ENCODE results near the gene MCTP1.
"Not testable (repeated sequence)": the region's sequence is repeated elsewhere in the genome, so short reads cannot be mapped to it uniquely, and the experiment has no call there.

Gene MCTP1

DNA sequence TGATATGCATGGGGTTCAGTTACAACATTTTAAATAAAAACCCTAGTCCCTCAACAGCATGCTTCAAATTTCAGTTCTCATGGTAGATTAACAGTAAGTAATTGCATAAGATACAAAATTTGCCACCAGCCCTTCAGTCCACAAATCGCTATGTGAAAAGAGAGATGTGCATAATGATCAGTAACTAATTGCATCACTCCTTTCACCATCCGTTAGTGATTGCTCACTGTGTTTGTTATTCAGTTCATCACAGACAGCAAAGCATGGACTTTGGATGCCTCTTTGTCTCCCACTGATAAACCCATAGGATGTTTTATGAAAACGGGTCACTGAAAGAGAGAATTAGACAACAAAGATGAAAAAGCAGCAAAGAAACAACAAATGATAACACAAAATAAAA is 103.2 kb downstream of the MCTP1 start:
- no peak for DNase-seq (ENCODE audit: low spot score)

DNA sequence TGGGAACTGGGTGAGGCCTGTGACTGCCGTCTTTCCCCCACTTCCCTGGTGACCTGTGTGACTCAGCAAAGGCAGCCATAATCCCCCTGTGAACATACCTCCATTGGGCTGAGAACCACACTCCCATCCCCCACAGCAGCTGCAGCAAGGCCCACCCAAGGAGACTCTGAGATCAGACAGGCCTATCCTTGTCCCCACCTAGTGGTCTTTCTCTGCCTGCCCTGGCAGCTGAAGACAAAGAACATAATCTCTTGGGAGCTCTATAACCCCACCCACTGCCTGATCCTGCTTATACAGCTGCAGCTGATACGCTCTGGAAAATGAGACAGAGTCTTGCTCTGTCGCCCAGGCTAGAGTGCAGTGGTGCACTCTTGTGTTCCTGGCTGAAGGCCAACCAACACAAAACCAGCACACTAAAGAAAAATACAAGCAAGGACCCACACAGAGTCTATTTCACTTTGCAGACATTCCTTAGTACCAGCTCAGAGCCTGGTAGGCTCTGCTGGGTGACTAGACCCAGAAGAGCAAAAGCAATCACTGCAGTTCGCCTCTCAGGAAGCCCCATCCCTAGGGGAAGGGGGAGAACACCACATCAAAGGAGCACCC is 106.7 kb downstream of the MCTP1 start:
- no peak for DNase-seq (ENCODE audit: low spot score)

DNA sequence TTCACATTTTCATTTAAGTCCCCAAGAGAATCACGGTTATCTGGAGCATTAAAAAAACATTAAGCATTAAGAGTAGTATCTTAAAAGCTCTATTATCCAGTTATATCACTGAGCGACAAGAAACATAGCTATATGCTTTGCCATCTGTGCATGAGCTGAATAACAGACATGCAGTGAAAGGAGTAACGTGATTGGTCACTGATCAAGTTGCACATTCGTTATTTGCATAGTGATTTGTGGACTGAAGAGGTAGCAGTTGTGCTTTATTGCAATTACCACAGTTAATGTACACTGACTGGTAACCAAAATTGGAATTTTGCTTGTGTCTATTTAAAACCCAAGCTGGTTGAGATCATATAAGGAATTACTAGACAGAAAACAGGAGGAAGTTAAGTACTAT is 107.4 kb downstream of the MCTP1 start:
- DNase-seq (ENCODE audit: low spot score) = no peak

DNA sequence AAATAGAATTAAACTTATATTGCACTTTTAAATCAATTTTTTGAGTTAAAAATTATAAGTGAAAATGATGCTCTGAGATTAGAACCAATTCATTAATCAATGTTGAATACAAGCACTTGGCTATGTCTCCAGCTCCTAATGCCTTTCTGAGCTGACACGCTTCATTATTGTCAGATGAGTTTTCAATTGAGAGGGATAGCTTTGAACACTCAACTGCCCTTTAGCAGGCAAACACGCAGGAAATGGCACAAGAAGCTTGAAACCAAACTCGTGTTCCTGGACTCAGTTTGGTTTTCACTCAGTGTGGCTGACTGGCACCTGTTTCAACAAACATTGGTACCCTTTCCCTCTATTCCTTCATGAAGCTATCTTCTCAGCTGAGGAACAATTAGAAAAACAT is 109.8 kb downstream of the MCTP1 start:
- DNase-seq (ENCODE audit: low spot score) = no peak

DNA sequence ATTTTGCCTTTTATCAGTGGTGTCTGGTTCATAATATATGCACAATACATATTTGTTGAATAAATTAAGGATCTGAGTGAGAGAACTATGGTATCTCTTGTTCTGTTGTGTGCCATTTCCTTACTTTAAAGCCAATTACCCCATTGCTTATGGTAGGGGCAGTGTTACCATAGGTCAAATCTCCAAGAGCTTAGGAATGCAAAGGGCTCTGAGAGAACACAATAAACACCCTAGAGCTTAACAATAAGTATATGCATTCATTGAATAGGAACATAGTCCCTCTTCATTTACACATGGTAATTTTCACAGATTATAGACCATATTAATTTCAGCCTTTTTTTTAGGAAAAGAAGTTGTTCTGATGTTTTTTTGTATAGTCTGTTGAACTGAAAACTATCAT is 112.2 kb downstream of the MCTP1 start:
- no peak for DNase-seq (ENCODE audit: low spot score)

DNA sequence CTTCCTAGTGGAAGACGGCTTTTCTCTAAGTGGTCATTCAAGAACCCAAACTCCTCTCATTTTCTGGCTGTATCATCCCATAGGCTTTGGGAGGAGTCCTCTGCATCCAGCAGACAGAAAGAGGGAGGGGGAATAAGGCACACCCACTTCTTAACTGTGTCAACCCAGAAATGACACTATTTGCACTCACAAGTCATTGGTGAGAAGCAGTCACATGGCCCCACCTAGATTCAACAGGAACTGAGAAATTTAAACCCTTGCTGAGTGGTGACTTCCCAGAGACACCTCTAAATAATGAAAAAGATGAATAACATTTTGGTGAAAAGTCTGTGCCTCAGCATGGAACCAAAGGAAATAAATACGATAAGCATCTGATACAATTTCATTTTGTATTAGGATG is 120.0 kb downstream of the MCTP1 start:
- no peak for DNase-seq (ENCODE audit: low spot score)

DNA sequence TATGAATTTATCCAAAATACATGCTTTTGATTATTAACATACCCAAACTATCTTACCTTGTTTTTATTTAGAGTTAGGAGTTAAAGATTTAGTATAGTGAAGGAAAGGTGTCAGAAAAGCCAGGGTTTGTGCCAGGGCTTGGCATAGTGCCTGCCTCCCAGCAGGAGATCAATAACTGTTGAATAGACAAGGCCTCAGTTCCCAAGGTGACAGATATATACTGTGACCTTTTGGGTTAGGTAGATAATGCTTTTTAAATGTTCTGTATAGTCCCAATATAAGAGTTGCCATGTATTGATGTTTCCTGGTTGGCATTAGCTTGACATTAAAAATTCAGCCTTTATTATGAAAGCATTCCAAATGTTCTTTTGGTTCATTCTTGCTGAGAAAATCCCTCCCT is 121.8 kb downstream of the MCTP1 start:
- no peak for DNase-seq (ENCODE audit: low spot score)

DNA sequence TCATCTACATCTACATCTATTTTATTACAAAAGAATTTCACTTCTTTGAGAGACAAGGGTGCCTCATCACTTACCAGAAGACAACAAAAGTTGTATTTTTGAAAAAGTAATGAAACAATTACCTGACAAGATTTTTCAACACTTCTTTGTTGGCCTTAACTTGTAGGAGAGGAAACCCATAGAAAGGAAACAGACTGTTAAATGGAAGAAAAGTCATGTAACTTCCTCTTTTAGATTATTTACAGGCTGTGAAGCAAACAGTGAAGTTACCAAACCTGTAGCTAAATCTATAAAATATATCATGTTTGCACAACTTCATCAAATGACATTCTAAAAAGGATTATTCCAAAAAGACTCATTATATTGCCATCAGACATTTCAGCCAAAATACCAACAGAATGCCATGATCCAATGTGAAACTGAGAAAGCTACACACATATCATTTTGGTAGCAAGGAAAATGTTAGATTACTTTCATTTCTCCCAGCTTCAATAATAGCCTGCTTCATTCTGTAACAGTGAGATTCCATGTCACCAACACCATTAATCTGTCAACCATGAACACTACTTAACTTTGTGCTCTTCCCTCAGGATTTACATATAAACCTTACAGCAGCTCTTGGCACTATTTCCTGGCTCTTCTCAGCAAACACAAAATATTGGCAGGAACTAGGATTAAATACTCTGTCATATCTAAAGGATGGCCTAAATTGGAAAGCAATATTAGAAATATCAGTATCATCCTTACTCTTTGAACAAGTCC is 122.5 kb downstream of the MCTP1 start:
- DNase-seq (ENCODE audit: low spot score) = no peak

DNA sequence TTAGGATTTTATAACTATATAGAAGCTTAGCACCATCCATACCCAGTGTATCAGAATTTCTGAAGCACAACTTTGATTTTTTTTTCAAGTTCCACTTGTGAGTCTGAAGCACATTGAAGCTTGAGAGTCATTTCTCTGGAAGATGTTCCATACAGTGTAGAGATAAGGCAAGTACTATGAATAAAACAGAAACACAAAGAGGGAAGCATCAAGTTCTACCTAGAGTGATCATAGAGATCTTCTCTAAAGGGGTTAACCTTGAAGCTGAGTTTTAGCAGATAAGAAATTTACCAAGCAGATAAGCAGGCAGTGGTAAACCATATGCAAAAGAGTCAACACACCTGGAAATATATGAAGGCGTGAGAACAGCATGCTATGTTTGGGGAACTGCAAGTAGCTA is 125.3 kb downstream of the MCTP1 start:
- DNase-seq (ENCODE audit: low spot score) = no peak

DNA sequence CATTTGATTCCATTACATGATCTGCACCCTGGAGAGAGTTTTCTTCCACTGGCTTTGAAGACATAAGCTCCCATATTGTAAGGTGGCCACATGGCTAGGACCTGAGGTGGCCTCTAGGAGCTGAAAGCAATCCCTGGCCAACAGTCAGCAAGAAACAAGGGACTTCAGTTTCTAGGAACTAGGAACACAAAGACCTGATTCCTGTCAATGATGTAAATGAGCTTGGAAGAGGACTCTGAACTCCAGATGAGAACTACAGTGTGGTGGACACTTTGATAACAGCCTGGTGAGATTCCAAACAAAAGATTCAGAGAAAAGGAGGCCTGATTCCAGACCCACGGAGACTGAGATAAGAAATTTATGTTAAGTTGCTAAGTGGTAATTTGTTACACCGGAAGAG is 129.0 kb downstream of the MCTP1 start:
- no peak for DNase-seq (ENCODE audit: low spot score)

DNA sequence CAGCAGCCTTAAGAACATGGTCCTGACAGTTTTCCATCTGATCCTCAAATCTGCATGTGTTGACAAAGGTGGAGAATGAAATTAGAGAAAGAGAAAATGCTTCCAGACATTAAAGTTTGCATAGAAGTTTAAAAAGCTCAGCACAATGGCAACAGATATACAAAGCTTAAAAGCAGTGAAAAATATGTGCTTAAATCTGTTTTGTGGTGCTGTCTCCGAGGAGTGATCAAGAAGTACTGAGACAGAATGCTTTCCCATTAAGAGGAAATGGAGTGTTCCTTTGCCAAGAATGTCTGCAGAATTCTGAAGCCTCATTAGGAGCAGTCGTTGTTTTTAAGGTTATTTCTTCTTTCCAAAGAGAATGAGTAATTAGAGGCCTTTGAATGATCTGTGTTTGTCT is 131.4 kb downstream of the MCTP1 start:
- no peak for DNase-seq (ENCODE audit: low spot score)

DNA sequence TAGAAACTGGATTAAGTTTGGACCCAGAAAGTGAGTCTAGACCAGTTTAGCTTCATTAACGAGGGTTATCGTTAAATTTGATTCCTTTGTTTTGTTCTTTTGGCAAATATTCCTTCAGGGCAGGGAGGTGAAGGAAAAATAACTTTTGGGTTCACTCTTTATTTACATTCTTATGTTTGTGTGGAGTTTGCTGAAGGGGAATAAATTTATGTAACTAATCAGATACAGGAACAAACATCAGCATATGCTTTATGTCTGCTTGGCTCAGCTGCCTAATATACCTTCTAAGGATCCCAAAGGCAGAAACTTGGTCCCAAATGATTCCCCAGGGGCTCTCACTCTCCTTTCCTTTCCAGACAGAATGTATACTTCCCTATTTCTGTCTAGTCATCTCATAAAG is 132.4 kb downstream of the MCTP1 start:
- no peak for DNase-seq (ENCODE audit: low spot score)

DNA sequence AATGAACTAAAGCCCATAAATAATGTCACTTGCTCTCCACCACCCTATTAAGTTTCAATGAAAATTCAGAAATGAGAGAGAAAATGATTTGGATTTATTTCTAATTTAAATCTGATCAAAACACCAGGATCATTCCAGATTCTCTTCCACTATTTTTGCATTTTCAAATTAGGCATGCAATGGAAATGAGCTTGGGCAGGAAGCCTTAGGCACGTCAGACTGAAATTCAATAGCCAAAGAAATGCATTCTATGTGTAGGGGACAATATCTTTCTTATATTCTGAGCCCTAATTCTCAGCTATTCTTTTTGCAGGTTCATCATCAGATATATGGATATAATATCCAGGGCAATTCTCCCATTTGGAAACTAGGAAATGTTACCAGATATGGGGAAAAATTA is 132.8 kb downstream of the MCTP1 start:
- no peak for DNase-seq (ENCODE audit: low spot score)

DNA sequence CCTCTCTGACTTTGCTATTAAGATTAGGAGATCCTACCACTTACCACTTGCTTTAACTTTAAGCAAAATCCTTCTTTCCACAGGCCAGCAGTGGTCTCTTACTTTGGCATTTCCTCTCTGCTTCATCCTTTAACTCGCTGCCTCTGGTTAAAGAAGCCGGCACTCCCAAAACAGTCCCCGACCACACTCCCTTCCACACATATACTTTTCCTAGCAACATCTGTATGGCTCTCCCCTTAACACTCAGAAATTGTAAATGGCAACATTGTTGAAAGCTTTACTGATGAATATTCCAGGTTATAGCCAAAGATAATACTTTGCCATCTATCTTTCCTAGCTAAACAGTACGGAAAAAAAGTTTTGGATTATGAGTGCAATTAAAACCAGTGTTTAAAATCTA is 133.2 kb downstream of the MCTP1 start:
- no peak for DNase-seq (ENCODE audit: low spot score)

DNA sequence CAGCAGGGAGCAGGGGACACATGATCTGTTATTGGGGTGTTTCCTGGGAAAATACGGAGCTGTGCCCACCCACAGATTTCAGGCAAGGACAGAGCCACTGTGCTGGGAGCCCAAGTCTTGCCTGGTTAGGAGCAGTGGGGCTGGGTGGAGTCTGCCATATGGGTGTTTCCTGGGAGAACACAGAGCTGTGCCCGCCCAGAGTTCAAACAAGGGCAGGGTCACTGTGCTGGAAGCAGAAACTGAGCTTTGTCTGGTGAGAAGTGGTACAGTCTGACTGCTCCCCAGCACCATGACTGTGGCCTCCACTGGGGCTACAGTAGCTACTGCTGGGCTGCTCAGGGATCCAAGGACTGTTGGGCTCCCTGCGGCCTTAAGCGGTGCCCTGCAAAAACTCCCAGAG is 135.5 kb downstream of the MCTP1 start:
- no peak for DNase-seq (ENCODE audit: low spot score)

DNA sequence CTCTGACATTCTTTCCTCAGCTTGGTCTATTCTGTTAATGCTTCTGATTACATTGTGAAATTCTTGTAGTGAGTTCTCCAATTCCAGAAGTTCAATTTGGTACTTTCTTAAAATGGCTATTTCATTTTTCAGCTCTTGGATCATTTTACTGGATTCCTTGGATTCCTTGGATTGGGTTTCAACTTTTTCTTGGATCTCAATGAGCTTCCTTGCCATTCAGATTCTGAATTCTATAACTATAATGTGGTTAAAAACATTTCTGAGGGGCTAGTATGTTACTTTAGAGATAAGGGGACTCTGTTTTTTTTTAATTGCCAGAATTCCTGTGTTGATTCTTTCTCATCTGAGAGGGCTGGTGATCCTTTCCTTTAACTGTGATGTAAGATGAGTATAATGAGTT is 136.4 kb downstream of the MCTP1 start:
- DNase-seq (ENCODE audit: low spot score) = no peak

DNA sequence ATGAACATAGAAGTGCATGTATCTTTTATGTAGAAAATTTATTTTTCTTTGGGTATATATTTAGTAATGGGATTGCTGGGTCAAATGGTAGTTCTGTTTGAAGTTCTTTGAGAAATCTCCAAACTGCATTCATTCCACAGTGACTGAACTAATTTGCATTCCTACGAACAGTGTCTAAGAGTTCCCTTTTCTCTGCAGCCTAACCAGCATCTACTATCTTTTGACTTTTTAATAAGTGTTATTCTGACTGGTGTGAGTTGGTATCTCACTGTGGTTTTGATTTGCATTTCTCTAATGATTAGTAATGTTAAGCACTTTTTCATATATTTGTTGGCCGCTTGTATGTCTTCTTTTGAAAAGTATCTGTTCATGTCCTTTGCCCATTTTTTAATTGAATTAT is 141.0 kb downstream of the MCTP1 start:
- DNase-seq (ENCODE audit: low spot score) = not testable (repeated sequence)

DNA sequence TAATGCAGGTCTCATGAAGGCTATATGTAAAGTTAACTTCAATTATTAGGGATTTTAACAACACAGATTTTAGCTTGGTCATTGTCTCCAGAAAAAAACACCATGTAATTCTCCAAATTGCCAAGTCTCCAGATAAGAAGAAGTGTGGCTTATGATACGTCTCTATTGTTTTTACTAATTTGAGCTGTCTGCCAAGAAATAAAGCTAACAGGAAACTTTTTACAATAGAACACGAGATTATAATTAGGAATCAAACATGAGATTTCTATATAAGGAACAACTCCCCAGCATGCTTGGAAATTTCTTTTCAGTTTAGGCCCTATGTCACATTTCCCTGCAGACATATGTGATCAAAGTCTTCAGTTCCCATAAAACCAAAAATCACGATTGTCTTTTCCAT is 142.7 kb downstream of the MCTP1 start:
- DNase-seq (ENCODE audit: low spot score) = no peak

DNA sequence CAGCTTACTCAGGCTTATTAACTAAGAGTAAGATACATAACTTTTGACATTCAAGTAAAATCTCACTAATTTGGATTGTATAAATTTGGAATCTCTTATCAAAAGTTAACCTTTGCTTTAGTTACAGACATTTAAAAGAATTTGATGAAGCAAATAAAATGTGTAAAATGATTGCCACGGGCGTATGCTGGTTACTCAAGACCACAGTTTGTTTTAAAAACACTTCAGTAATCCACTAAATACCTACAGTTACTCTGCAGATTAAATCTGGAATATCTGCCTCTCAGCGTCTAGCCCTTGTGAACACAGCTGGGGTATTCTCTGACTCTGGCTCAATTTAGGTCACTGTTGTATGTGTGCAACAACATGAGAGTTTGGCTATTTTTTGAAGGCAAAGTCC is 143.8 kb downstream of the MCTP1 start:
- no peak for DNase-seq (ENCODE audit: low spot score)

DNA sequence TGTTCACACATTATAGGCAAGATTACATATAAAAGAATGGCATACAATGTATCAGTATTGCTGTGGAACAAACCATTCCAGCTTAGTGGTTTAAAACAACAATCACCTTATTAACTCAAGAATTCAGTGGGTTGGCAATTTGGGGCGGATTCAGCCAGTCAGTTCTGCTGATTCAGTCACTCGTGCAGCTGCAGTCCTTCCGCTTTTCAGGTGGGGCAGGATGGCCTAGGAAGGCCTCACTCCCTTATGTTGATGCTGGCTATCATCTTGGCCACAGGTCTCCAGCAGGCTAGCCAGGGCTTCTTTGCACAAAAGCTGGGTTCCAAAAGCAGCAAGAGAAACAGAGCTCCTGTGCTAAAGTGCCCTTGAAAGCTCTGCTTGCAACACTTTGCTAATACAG is 150.6 kb downstream of the MCTP1 start:
- DNase-seq (ENCODE audit: low spot score) = no peak

DNA sequence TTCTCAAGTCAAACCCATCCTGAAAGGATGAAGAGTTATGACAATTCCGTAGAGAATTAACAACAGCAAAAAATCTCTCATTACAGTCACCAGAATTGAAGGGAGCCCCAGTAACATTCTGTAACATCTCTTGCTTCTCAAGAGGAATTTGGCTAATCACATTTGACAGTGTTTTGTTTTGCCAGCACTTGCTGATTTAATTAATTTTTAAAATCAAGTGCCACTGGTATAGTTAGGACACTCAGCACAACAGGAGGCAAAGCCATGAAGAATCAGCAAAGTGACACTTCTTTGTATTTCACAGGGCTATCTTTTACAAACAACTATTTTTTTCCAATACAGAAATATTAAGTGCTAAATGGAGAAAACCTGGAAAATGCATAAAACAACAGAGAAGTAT is 152.8 kb downstream of the MCTP1 start:
- no peak for DNase-seq (ENCODE audit: low spot score)

DNA sequence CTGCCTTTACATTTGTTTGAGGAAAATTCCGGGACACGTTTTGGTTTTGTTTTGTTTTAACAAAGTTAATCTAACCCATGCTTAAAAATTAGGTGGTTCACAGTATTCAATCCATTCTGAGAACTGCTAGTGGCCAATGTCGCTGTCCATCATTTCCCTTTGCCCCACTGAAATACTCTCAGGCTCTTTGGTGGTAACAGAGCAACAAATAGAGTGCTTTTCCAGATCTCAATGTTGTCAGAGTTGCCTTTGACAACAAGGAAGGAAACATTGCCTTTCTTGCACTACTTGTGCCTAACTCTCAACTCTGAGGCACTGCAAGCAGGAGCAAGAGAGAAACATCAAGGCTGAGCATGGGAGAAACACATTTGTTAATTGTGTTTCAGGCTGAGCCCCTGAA is 154.0 kb downstream of the MCTP1 start:
- no peak for DNase-seq (ENCODE audit: low spot score)

DNA sequence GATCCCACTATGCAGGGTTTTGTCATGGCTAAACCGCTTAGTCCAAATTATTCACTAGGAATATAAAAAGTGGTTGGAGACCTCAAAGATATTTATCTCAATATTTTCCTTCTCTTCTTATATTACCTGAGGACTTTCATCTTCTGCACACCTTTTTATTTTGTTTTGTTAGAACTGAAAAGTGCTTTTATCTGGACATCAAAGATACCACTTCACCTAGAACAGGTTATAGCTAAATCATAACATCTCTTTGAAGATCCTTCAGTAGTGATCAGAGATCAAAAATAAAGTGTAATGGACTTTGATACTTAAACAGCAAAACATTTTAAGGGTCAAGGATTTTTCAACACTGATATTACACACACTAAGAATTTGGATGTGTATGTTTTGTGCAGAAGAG is 160.2 kb downstream of the MCTP1 start:
- no peak for DNase-seq (ENCODE audit: low spot score)

DNA sequence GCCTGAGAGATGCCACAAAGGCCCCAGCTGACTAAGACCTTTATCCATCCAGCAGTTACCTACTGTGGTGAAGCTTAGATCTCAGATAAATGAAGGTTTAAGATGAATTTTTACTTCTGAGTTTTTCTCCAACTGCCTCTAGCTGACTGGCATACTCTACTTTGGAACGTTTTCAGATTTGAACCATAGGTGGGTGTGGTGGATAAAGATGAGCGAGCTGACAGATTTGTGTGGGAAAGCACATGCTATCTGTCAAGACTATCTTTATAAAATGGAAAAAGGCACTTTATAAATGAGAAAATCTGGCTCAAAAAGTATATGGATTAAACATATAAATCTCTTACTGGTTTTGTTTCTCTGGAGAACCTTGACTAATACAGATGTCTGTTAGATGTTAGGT is 160.8 kb downstream of the MCTP1 start:
- no peak for DNase-seq (ENCODE audit: low spot score)
